Progenitor cell of endocrine pancreas (in vitro differentiated cells): Measurements from ENCODE around the gene E2F4. TPM values are rescaled to one million over a fixed set of nuclear protein-coding genes. Genes with fewer than 3 reads are reported as not detected.
A peak's percentile ranks its signal among the peaks of the same experiment; 100 is the strongest.

ENCODE experiments used
- DNase-seq: peaks from one replicate; pipeline ENCODE4 v3.0.0; 2021; ENCODE audit warnings: low spot score; ENCODE audit not compliant: unreplicated experiment
- H3K27ac Mint-ChIP-seq: 2 replicates; pipeline ENCODE4 v1.8.0; 2021; ENCODE audit warnings: mild to moderate bottlenecking, moderate library complexity, mixed read lengths
- H3K27me3 Mint-ChIP-seq: 2 replicates; pipeline ENCODE4 v1.8.0; 2021; ENCODE audit warnings: mixed read lengths
- H3K36me3 Mint-ChIP-seq: 2 replicates; pipeline ENCODE4 v1.8.0; 2022; ENCODE audit warnings: mixed read lengths; ENCODE audit not compliant: insufficient read depth
- H3K4me1 Mint-ChIP-seq: 2 replicates; pipeline ENCODE4 v1.8.0; 2021; ENCODE audit warnings: low read depth, mixed read lengths
- H3K4me3 Mint-ChIP-seq: 2 replicates; pipeline ENCODE4 v1.8.0; 2021; ENCODE audit warnings: low read depth, mild to moderate bottlenecking, moderate library complexity, mixed read lengths
- H3K9me3 Mint-ChIP-seq: 2 replicates; pipeline ENCODE4 v1.8.0; 2021; ENCODE audit warnings: low read depth, mixed read lengths
- CTCF ChIP-seq: fragments of 200-600 bp; sonication (generic); IDR thresholded peaks from one replicate; pipeline ENCODE4 v1.5.0; 2021; ENCODE audit warnings: antibody characterized with exemption, mild to moderate bottlenecking; ENCODE audit not compliant: unreplicated experiment
- total RNA-seq: library from RNA; stranded (reverse); gene quantifications from 2 replicates; pipeline ENCODE4 v1.2.1, GENCODE V29; 2021

E2F4 gene
- total RNA-seq, 1 donor from 2014 or later, result 82.1 TPM

- TF ChIP-seq CTCF, result no peak
These were observed 8.1 kb upstream of the E2F4 start, which contains the start of gene MATCAP1 for GRCh38 chr16:67183627-67184452. TSS of gene MATCAP1 (minus strand) at chr16:67183963. CDS start at chr16:67180610, 3,353 bp downstream.

GRCh38 chr16:67184453-67184994 is 7.4 kb upstream of the E2F4 start:
- peak overlapping the region; percentile 51 for H3K4me3 Mint-ChIP-seq
- no peak overlapping the region for H3K27ac Mint-ChIP-seq
- H3K9me3 Mint-ChIP-seq, result no peaks in the 10 kb centered on the region
- no peak for TF ChIP-seq CTCF
- no peak for DNase-seq
- no peaks in the 10 kb centered on the region for H3K36me3 Mint-ChIP-seq
- peaks cover 3% of the 10 kb centered on the region for H3K4me1 Mint-ChIP-seq
- H3K27me3 Mint-ChIP-seq, result peaks cover 7% of the 10 kb centered on the region

More at GRCh38 chr16:67183627-67184452, 8.1 kb upstream of the E2F4 start, which contains the start of gene MATCAP1:
- Mint-ChIP-seq H3K4me3 (peak within 1 kb of the TSS; percentile 51), H3K27ac (no peak within 1 kb of the TSS), H3K36me3 (no peaks in the 10 kb centered on the region), H3K4me1 (peaks cover 3% of the 10 kb centered on the region), H3K9me3 (no peaks in the 10 kb centered on the region), H3K27me3 (peaks cover 9% of the 10 kb centered on the region)
- peak; percentile 89 for DNase-seq

- Mint-ChIP-seq H3K36me3 (no peaks in the 10 kb centered on the region), H3K4me1 (peaks cover 3% of the 10 kb centered on the region), H3K9me3 (no peaks in the 10 kb centered on the region), H3K4me3 (peak overlapping the region; percentile 79), H3K27me3 (peaks cover 7% of the 10 kb centered on the region), H3K27ac (peak overlapping the region; percentile 93)
- TF ChIP-seq CTCF, result peak; percentile 90
- DNase-seq, result peak; percentile 96
These were observed 6.8 kb upstream of the E2F4 start for GRCh38 chr16:67184995-67185650.

- no peak overlapping the region for H3K27ac Mint-ChIP-seq
These were observed 6.3 kb upstream of the E2F4 start for GRCh38 chr16:67185651-67186134.

More at GRCh38 chr16:67185651-67186134, 6.3 kb upstream of the E2F4 start:
- TF ChIP-seq CTCF, result no peak
- no peaks in the 10 kb centered on the region for H3K36me3 Mint-ChIP-seq
- H3K27me3 Mint-ChIP-seq, result peaks cover 7% of the 10 kb centered on the region
- no peaks in the 10 kb centered on the region for H3K9me3 Mint-ChIP-seq
- DNase-seq, result no peak
- no peak overlapping the region for H3K4me3 Mint-ChIP-seq
- peaks cover 3% of the 10 kb centered on the region for H3K4me1 Mint-ChIP-seq
